Endothelial cell of umbilical vein (primary cell): ENCODE data around the gene CPTP. TPM values are rescaled to one million over a fixed set of nuclear protein-coding genes. Genes with fewer than 3 reads are reported as not detected.

Source experiments
- BruUV-seq: library from RNA; stranded (reverse); fragments of 400-500 nt; replicated peaks from 2 replicates; lab custom pipeline; 2021; lab: Mats Ljungman, UMichigan
- CTCF ChIA-PET: fragments of 300-600, 350-600 bp; sonication (Branson Sonifier 250); formaldehyde crosslinking; loops from one replicate; lab custom pipeline; 2021; ENCODE audit warnings: antibody characterized with exemption, inconsistent platforms; lab: Charles Lee
- POLR2A ChIA-PET: fragments of 300-600, 350-600 bp; sonication (Branson Sonifier 250); formaldehyde crosslinking; loops from one replicate; lab custom pipeline; 2021; ENCODE audit warnings: antibody characterized with exemption, inconsistent platforms; lab: Charles Lee
- DNase-seq: peaks from one replicate; pipeline ENCODE4 v3.0.0-alpha.2; 2011; ENCODE audit warnings: low read depth, low spot score
- FAIRE-seq: peaks from 2 replicates; lab custom pipeline; 2011; peaks lifted over from hg19 to GRCh38; lab: Jason Lieb, UNC
- H2AFZ ChIP-seq: 2 replicates; pipeline ENCODE4 v1.6.0; 2012; ENCODE audit warnings: low read depth, low read length, control low read depth, inconsistent platforms
- H3K27ac ChIP-seq: 2 replicates; pipeline ENCODE4 v1.5.1; 2011; ENCODE audit warnings: low read depth, mild to moderate bottlenecking, control low read depth, low read length, moderate library complexity; ENCODE audit not compliant: insufficient read depth
- H3K27me3 ChIP-seq, 2 experiments: 2 replicates each; pipeline versions ENCODE4 v1.6.0 to v1.6.1; 2011; ENCODE audit warnings: low read length in 2 of 2, mixed read lengths in 1 of 2; ENCODE audit not compliant: control insufficient read depth in 2 of 2, insufficient read depth in 2 of 2
- H3K36me3 ChIP-seq, 2 experiments: 2 replicates in 1 of 2; 3 replicates in 1 of 2; pipeline ENCODE4 v1.5.1; 2011; ENCODE audit warnings: low read length in 2 of 2, mild to moderate bottlenecking in 1 of 2, moderate library complexity in 1 of 2; ENCODE audit not compliant: control insufficient read depth in 2 of 2, insufficient read depth in 2 of 2; ENCODE audit errors: extremely low read depth in 1 of 2
- H3K4me1 ChIP-seq: 3 replicates; pipeline ENCODE4 v1.5.1; 2011; ENCODE audit warnings: mild to moderate bottlenecking, low read length; ENCODE audit not compliant: control insufficient read depth, insufficient read depth; ENCODE audit errors: extremely low read depth
- H3K4me2 ChIP-seq: 2 replicates; pipeline ENCODE4 v1.6.1; 2011; ENCODE audit warnings: low read length, control low read depth, mixed read lengths; ENCODE audit not compliant: insufficient read depth
- H3K4me3 ChIP-seq, 3 experiments: fragments of 200-600 bp in 1 of 3; sonication (generic), shearing (Covaris generic) in 1 of 3; replicated peaks in 1 of 3; 2 replicates each; pipeline ENCODE4 v1.5.1; 2011 to 2016; ENCODE audit warnings: control low read depth in 3 of 3, low read length in 3 of 3, mild to moderate bottlenecking in 2 of 3, inconsistent platforms in 1 of 3, low read depth in 1 of 3, moderate library complexity in 1 of 3; ENCODE audit not compliant: insufficient read depth in 1 of 3
- H3K79me2 ChIP-seq: 2 replicates; pipeline ENCODE4 v1.6.0; 2012; ENCODE audit warnings: low read length, inconsistent platforms; ENCODE audit not compliant: control insufficient read depth, insufficient read depth
- H3K9ac ChIP-seq: replicated peaks from 2 replicates; pipeline ENCODE3; 2011; ENCODE audit warnings: low read length, control low read depth; ENCODE audit not compliant: insufficient read depth; ENCODE audit errors: extremely low read depth
- H3K9me1 ChIP-seq: replicated peaks from 3 replicates; pipeline ENCODE4 v1.6.0; 2011; ENCODE audit warnings: mild to moderate bottlenecking, low read length; ENCODE audit not compliant: control insufficient read depth, insufficient read depth; ENCODE audit errors: extremely low read depth
- H3K9me3 ChIP-seq: replicated peaks from 2 replicates; pipeline ENCODE4 v1.5.1; 2012; ENCODE audit warnings: low read length, inconsistent platforms; ENCODE audit not compliant: control insufficient read depth, insufficient read depth
- H4K20me1 ChIP-seq: replicated peaks from 2 replicates; pipeline ENCODE3; 2011; ENCODE audit warnings: mild to moderate bottlenecking, low read length; ENCODE audit not compliant: control insufficient read depth, insufficient read depth; ENCODE audit errors: extremely low read depth
- CTCF ChIP-seq, 2 donors: IDR thresholded peaks; 1 replicate in 1 of 2; 2 replicates in 1 of 2; pipeline ENCODE4 v1.5.1; 2011; ENCODE audit warnings: low read length in 2 of 2, mild to moderate bottlenecking in 2 of 2, moderate library complexity in 2 of 2, control low read depth in 1 of 2, inconsistent platforms in 1 of 2, low read depth in 1 of 2; ENCODE audit not compliant: insufficient read depth in 1 of 2; ENCODE audit errors: extremely low read depth in 1 of 2
- EZH2 ChIP-seq: IDR thresholded peaks from 2 replicates; pipeline ENCODE4 v1.6.1; 2012; ENCODE audit warnings: borderline replicate concordance, low read depth, mild to moderate bottlenecking, moderate library complexity, low read length, inconsistent platforms; ENCODE audit not compliant: severe bottlenecking
- FOS ChIP-seq: IDR thresholded peaks from 2 replicates; pipeline ENCODE4 v1.6.1; 2011; ENCODE audit warnings: mild to moderate bottlenecking, low read length, moderate library complexity, borderline replicate concordance; ENCODE audit not compliant: insufficient read depth
- GATA2 ChIP-seq: IDR thresholded peaks from 2 replicates; pipeline ENCODE4 v1.7.0; 2011; ENCODE audit warnings: low read depth, mild to moderate bottlenecking, moderate library complexity, mixed read lengths, low read length; ENCODE audit not compliant: insufficient read length, insufficient read depth
- JUN ChIP-seq: IDR thresholded peaks from 2 replicates; pipeline ENCODE4 v1.6.1; 2011; ENCODE audit warnings: borderline replicate concordance, low read depth; ENCODE audit not compliant: insufficient read length, insufficient read depth
- MAX ChIP-seq: IDR thresholded peaks from 2 replicates; pipeline ENCODE4 v1.6.1; 2011; ENCODE audit not compliant: insufficient read depth, insufficient read length
- MYC ChIP-seq: IDR thresholded peaks from one replicate; pipeline ENCODE4 v1.6.1; 2011; ENCODE audit warnings: mild to moderate bottlenecking, low read depth, low read length
- POLR2A ChIP-seq: IDR thresholded peaks from 2 replicates; pipeline ENCODE4 v1.6.1; 2012; ENCODE audit warnings: low read depth, mild to moderate bottlenecking, control low read depth, low read length
- POLR2AphosphoS5 ChIP-seq: IDR thresholded peaks from 2 replicates; pipeline ENCODE4 v1.6.1; 2012; ENCODE audit warnings: low read depth, mild to moderate bottlenecking, control low read depth, low read length, moderate library complexity; ENCODE audit not compliant: insufficient read depth
- dilution Hi-C: fragments of 300-500 bp; cut with MboI; formaldehyde crosslinking; loops from one replicate; pipeline ENCODE4 v1.15.0; 2019; ENCODE audit warnings: low sequenced_read_pairs; ENCODE audit not compliant: extremely low pct_ligation_motif_present
- intact Hi-C: fragments of 100-400 bp; cut with micrococcal nuclease; formaldehyde crosslinking; loops from one replicate; pipeline ENCODE4 v1.10.0; 2022
- polyA plus RNA-seq, 4 experiments: library from polyadenylated mRNA; depleted of rRNA in 3 of 4; stranded (reverse) in 3 of 4; unstranded in 1 of 4; fragments of >200 nt; gene quantifications; 2 replicates each; pipeline versions ENCODE4 v1.2.1 to v1.2.3, GENCODE V29; 2011 to 2012; ENCODE audit warnings: missing spikeins in 1 of 4
- total RNA-seq: library from RNA; stranded (reverse); gene quantifications from 2 replicates; pipeline ENCODE4 v1.2.3, GENCODE V29; 2021

Gene CPTP
- total and polyA plus RNA-seq, 2 donors (not counting 3 experiments of a cell fraction or from before 2014, with no cell fraction given) = 20.9 to 29.5 TPM

- CTCF ChIA-PET = interaction anchor here (1.7 kb wide), 1 partner anchor 12 kb away, joined by 4 read pairs; no protein-coding TSS in a partner anchor
- dilution Hi-C loops = no loop called here
- Histone ChIP-seq H3K9ac (no peak overlapping the region), H3K27me3 (no peaks in the 10 kb centered on the region), H3K36me3 (peaks cover 0 to 12% of the 10 kb centered on the region in 2 experiments), H4K20me1 (no peaks in the 10 kb centered on the region), H3K79me2 (no peaks in the 10 kb centered on the region), H2AFZ (no peak overlapping the region), H3K9me1 (no peaks in the 10 kb centered on the region), H3K4me3 (no peak overlapping the region), H3K4me1 (no peaks in the 10 kb centered on the region), H3K9me3 (no peaks in the 10 kb centered on the region), H3K4me2 (no peak overlapping the region), H3K27ac (no peak overlapping the region)
- TF ChIP-seq GATA2 = no peak
- no peak for TF ChIP-seq CTCF (IDR thresholded peaks at IDR 0.05; ENCODE audit: extremely low read depth in 1 of 2, insufficient read depth in 1 of 2, low read depth in 1 of 2, low read length in 2 of 2)
- no peak for TF ChIP-seq EZH2
- no peak for TF ChIP-seq FOS
- no peak for TF ChIP-seq JUN
- TF ChIP-seq MYC = no peak
- no peak for TF ChIP-seq POLR2A
- no peak for TF ChIP-seq MAX
- TF ChIP-seq POLR2AphosphoS5 = no peak
- no peak for FAIRE-seq
- POLR2A ChIA-PET = no interaction called here
- DNase-seq = no peak
- intact Hi-C loops = no loop called here
- no TSS peak for BruUV-seq
Observed at GRCh38 chr1:1335792-1336248, 11.2 kb downstream of the CPTP start.
